Ovary (tissue), 3 donors: ENCODE results near the gene SNORC.

Experiments
- POLR2A ChIP-seq: fragments of 450-650 bp; IDR thresholded peaks from one replicate; pipeline ENCODE4 v1.6.1; 2017; ENCODE audit warnings: antibody characterized with exemption, mild to moderate bottlenecking, moderate library complexity
- TF ChIP-seq, protein P1 (sequence below), 3 donors: fragments of 450-650 bp in 2 of 3; fragments of 200-600 bp in 1 of 3; IDR thresholded peaks; one replicate each; pipeline versions ENCODE4 v1.5.1 to v1.8.0; 2016 to 2022; ENCODE audit warnings: antibody characterized with exemption in 3 of 3, mild to moderate bottlenecking in 1 of 3
- donor health status: DM: no; HTN: no; CAD: no.

DNA sequence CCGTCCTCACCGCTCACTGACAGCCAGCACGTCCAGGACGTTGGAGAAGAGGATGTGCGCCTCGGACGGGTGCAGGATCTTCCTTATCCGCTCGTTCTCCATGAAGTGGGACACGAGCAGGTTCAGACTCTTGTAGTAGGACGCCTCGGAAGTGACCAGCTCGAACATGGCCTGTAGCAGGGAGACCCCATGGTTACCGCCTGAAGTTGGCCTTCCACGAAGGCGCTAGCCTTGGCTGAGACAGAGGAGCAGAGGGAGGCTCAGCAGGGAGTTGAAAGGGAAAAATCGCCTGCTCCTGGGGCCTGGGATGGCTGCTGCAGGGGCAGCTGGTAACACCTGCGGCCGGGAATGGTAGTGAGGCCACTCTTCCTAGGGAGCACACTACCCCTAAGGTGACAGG, 24.7 kb downstream of the SNORC start:
- TF ChIP-seq, protein P1, sequence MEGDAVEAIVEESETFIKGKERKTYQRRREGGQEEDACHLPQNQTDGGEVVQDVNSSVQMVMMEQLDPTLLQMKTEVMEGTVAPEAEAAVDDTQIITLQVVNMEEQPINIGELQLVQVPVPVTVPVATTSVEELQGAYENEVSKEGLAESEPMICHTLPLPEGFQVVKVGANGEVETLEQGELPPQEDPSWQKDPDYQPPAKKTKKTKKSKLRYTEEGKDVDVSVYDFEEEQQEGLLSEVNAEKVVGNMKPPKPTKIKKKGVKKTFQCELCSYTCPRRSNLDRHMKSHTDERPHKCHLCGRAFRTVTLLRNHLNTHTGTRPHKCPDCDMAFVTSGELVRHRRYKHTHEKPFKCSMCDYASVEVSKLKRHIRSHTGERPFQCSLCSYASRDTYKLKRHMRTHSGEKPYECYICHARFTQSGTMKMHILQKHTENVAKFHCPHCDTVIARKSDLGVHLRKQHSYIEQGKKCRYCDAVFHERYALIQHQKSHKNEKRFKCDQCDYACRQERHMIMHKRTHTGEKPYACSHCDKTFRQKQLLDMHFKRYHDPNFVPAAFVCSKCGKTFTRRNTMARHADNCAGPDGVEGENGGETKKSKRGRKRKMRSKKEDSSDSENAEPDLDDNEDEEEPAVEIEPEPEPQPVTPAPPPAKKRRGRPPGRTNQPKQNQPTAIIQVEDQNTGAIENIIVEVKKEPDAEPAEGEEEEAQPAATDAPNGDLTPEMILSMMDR (IDR thresholded peaks at IDR 0.05): no peak
- no peak for TF ChIP-seq POLR2A
